ENCODE results near the gene CENATAC. TPM values are rescaled to one million over a fixed set of nuclear protein-coding genes. Genes with fewer than 3 reads are reported as not detected.
"Not testable (repeated sequence)": the region's sequence is repeated elsewhere in the genome, so short reads cannot be mapped to it uniquely, and the experiment has no call there.

CENATAC gene
- total and polyA plus RNA-seq, 4 donors = 10.3 to 138 (median 59.1) TPM

DNA sequence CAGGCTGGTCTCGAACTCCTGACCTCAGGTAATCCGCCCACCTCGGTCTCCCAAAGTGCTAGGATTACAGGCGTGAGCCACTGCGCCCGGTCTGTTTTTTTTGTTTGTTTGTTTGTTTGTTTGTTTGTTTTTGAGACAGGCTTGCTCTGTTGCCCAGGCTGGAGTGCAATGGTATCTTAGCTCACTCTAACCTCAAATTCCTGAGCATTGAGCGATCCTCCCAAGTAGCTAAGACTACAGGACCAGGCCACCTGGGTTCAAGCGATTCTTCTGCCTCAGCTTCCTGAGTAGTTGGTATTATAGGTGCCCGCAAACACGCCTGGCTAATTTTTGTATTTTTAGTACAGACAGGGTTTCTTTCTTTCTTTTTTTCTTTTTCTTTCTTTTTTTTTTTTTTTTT lies 35.5 kb downstream of the CENATAC start:
- H3K4me3 ChIP-seq (ENCODE audit: low read length in 2 of 2); H3K27me3 ChIP-seq (ENCODE audit: control insufficient read depth in 1 of 2, insufficient read depth in 2 of 2, low read length in 1 of 2); intact Hi-C loops (cut with DNase I); ATAC-seq (ENCODE audit: low FRiP score); H3K27ac ChIP-seq (ENCODE audit: low read depth in 1 of 2, low read length in 2 of 2); H3K4me1 ChIP-seq (ENCODE audit: control insufficient read depth in 1 of 2, insufficient read depth in 2 of 2, low read length in 2 of 2); H3K9me3 ChIP-seq (ENCODE audit: control insufficient read depth, low read length); H3K36me3 ChIP-seq (ENCODE audit: control insufficient read depth in 1 of 2, insufficient read depth in 2 of 2, low read length in 1 of 2): not testable (repeated sequence)
- 83 to 88% methylated on average over 10 of the region's 10 CpGs for WGBS, 2 donors
- peak in 1 of 2 donors; percentile 36 for DNase-seq

DNA sequence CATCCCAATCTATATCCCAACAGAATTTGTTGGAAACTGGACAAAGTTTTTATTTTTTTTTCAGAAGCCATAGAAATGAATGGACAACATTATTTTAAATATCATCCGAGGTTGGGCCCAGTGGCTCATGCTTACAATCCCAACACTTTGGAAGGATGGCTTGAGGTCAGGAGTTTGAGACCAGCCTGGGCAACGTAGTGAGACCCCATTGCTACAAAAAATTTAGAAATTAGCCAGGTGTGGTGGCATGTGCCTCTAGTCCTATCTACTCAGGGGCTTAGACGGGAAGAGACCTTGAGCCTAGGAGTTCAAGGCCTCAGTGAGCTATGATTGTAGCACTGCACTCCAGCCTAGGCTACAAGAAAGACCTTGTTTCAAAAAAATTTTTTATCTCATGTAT lies 36.9 kb downstream of the CENATAC start:
- intact Hi-C loops (cut with DNase I) = no loop called here
- Histone ChIP-seq H3K36me3 (ENCODE audit: control insufficient read depth in 1 of 2, insufficient read depth in 2 of 2, low read length in 1 of 2) (no peaks in the 10 kb centered on the region), H3K27me3 (ENCODE audit: control insufficient read depth in 1 of 2, insufficient read depth in 2 of 2, low read length in 1 of 2) (no peaks in the 10 kb centered on the region), H3K4me3 (ENCODE audit: low read length in 2 of 2) (no peak overlapping the region), H3K27ac (ENCODE audit: low read depth in 1 of 2, low read length in 2 of 2) (no peak overlapping the region), H3K9me3 (ENCODE audit: control insufficient read depth, low read length) (no peaks in the 10 kb centered on the region), H3K4me1 (ENCODE audit: control insufficient read depth in 1 of 2, insufficient read depth in 2 of 2, low read length in 2 of 2) (no peaks in the 10 kb centered on the region)
- no peak for ATAC-seq (ENCODE audit: low FRiP score)
- 76 to 81% methylated on average over 3 of the region's 3 CpGs for WGBS, 2 donors
- DNase-seq = no peak

DNA sequence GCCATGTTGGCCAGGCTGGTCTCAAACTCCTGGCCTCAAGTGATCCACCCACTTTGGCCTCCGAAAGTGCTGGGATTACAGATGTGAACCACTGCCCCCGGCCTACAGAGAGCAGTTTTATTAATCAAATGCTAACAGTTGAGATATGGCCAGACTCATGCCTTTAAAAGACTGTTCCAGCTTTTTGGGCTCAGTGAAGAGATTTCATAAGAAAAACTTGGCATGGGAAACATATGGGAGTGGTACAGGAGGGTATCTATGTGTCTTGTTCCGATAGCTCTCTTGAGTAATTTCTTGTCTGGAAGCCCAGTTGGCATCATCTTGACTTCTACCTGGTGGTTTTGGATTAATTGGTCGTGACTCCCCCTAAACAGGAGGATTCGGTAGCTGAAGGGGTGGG lies 40.9 kb downstream of the CENATAC start:
- Histone ChIP-seq H3K27me3 (ENCODE audit: control insufficient read depth in 1 of 2, insufficient read depth in 2 of 2, low read length in 1 of 2) (no peaks in the 10 kb centered on the region), H3K9me3 (ENCODE audit: control insufficient read depth, low read length) (no peaks in the 10 kb centered on the region), H3K4me3 (ENCODE audit: low read length in 2 of 2) (no peak overlapping the region), H3K4me1 (ENCODE audit: control insufficient read depth in 1 of 2, insufficient read depth in 2 of 2, low read length in 2 of 2) (no peaks in the 10 kb centered on the region), H3K36me3 (ENCODE audit: control insufficient read depth in 1 of 2, insufficient read depth in 2 of 2, low read length in 1 of 2) (no peaks in the 10 kb centered on the region), H3K27ac (ENCODE audit: low read depth in 1 of 2, low read length in 2 of 2) (no peak overlapping the region)
- 86% methylated on average over 5 of the region's 5 CpGs for WGBS, 2 donors
- ATAC-seq (ENCODE audit: low FRiP score) (no peak), DNase-seq (peak in 1 of 2 donors; percentile 31)
- intact Hi-C loops (cut with DNase I) = no loop called here

DNA sequence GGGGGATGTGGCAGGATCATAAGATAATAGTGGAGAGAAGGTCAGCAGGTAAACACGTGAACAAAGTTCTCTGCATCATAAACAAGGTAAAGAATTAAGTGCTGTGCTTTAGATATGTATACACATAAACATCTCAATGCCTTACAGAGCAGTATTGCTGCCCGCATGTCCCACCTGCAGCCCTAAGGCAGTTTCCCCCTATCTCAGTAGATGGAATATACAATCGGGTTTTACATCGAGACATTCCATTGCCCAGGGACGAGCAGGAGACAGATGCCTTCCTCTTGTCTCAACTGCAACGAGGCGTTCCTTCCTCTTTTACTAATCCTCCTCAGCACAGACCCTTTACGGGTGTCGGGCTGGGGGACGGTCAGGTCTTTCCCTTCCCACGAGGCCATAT lies 41.5 kb downstream of the CENATAC start:
- DNase-seq; H3K36me3 ChIP-seq (ENCODE audit: control insufficient read depth in 1 of 2, insufficient read depth in 2 of 2, low read length in 1 of 2); intact Hi-C loops (cut with DNase I); ATAC-seq (ENCODE audit: low FRiP score); H3K27me3 ChIP-seq (ENCODE audit: control insufficient read depth in 1 of 2, insufficient read depth in 2 of 2, low read length in 1 of 2); H3K4me3 ChIP-seq (ENCODE audit: low read length in 2 of 2); H3K4me1 ChIP-seq (ENCODE audit: control insufficient read depth in 1 of 2, insufficient read depth in 2 of 2, low read length in 2 of 2); H3K27ac ChIP-seq (ENCODE audit: low read depth in 1 of 2, low read length in 2 of 2); H3K9me3 ChIP-seq (ENCODE audit: control insufficient read depth, low read length): not testable (repeated sequence)
- 46% methylated on average over 7 to 11 of the region's 11 CpGs for WGBS, 2 donors

DNA sequence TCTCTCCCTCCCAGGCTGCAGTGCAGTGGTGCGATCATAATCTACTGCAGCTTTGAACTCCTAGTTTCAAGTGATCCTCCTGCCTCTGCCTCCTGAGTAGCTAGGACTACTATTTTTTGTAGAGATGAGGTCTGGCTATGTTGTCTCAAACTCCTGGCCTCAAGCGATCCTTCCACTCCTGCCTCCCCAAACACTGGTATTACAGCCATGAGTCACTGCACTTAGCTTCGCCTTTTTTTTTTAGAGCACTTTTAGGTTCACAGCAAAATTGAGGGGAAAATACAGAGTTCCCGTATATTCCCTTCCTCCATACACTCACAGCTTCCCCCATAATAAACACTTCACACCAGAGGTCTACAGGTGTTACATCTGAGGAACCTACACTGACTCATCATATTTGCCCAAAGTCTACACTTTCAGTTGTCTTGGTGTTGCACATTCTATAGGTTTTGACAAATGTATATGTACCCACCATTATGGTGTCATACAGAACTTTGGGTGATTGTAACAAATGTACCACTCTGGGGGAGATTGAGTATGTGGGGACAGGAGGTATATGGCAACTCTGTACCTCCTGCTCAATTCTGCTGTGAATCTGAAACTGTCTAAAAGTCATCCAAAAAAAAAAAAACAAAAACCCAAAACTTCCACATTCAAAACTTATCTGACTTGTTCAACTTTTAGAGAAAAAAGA lies 44.0 kb downstream of the CENATAC start:
- H3K27ac ChIP-seq (ENCODE audit: low read depth in 1 of 2, low read length in 2 of 2) = no peak overlapping the region

DNA sequence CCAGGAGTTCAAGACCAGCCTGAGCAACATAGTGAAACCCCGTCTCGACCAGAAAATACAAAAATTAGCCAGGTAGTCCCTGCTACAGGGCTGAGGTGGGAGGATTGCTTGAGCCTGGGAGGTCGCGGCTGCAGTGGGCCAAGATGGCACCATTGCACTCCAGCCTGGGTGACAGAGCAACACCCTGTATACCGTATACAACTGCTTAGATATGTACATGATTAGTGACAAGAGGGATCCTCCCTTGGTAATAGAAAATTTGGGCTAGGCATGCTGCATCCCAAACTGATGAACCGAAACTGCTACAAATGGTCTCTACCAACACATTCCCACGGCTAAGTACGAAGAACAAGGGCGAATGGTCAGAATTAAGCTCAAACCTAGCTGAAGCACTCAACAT lies 45.0 kb downstream of the CENATAC start:
- H3K9me3 ChIP-seq (ENCODE audit: control insufficient read depth, low read length) = no peaks in the 10 kb centered on the region
- no peak for DNase-seq
- no peak for ATAC-seq (ENCODE audit: low FRiP score)
- 89 to 91% methylated on average over 9 of the region's 9 CpGs for WGBS, 2 donors
- no peaks in the 10 kb centered on the region for H3K27me3 ChIP-seq (ENCODE audit: control insufficient read depth in 1 of 2, insufficient read depth in 2 of 2, low read length in 1 of 2)
- intact Hi-C loops (cut with DNase I) = no loop called here
- peaks cover 0 to 8% of the 10 kb centered on the region in 2 donors for H3K36me3 ChIP-seq (ENCODE audit: control insufficient read depth in 1 of 2, insufficient read depth in 2 of 2, low read length in 1 of 2)
- no peak overlapping the region for H3K27ac ChIP-seq (ENCODE audit: low read depth in 1 of 2, low read length in 2 of 2)
- H3K4me3 ChIP-seq (ENCODE audit: low read length in 2 of 2) = no peak overlapping the region
- no peaks in the 10 kb centered on the region for H3K4me1 ChIP-seq (ENCODE audit: control insufficient read depth in 1 of 2, insufficient read depth in 2 of 2, low read length in 2 of 2)

More for the DNA sequence above, 44.0 kb downstream of the CENATAC start:
- no peaks in the 10 kb centered on the region for H3K4me1 ChIP-seq (ENCODE audit: control insufficient read depth in 1 of 2, insufficient read depth in 2 of 2, low read length in 2 of 2)
- WGBS, 2 donors = 82 to 84% methylated on average over 4 of the region's 4 CpGs
- no peaks in the 10 kb centered on the region for H3K9me3 ChIP-seq (ENCODE audit: control insufficient read depth, low read length)
- intact Hi-C loops (cut with DNase I) = no loop called here
- DNase-seq (no peak), ATAC-seq (ENCODE audit: low FRiP score) (no peak)
- H3K27me3 ChIP-seq (ENCODE audit: control insufficient read depth in 1 of 2, insufficient read depth in 2 of 2, low read length in 1 of 2) = no peaks in the 10 kb centered on the region
- H3K4me3 ChIP-seq (ENCODE audit: low read length in 2 of 2) = no peak overlapping the region
- peaks cover 0 to 4% of the 10 kb centered on the region in 2 donors for H3K36me3 ChIP-seq (ENCODE audit: control insufficient read depth in 1 of 2, insufficient read depth in 2 of 2, low read length in 1 of 2)

DNA sequence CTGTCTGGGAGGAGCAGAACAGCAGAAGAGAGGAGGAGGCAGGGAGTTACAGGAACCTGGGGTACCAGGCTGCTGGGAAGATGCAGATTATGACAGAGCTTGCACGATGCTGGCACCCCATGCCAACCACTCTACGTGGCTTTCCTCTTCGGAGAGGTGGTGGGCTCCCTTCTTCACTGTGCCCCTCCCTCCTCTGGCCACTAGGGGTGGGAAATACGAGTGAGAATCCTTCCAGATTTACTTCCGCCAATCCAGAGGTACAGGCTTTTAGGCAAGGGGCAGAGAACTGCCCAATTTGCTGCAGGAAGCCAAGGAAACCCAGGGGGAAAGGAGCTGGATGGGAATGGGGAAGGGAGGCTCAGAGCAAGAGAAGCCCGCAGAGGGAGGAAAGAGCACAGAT lies 46.8 kb downstream of the CENATAC start:
- ATAC-seq (ENCODE audit: low FRiP score) (no peak), DNase-seq (no peak)
- Histone ChIP-seq H3K27me3 (ENCODE audit: control insufficient read depth in 1 of 2, insufficient read depth in 2 of 2, low read length in 1 of 2) (no peaks in the 10 kb centered on the region), H3K27ac (ENCODE audit: low read depth in 1 of 2, low read length in 2 of 2) (no peak overlapping the region), H3K36me3 (ENCODE audit: control insufficient read depth in 1 of 2, insufficient read depth in 2 of 2, low read length in 1 of 2) (peaks cover 0 to 8% of the 10 kb centered on the region in 2 donors), H3K4me1 (ENCODE audit: control insufficient read depth in 1 of 2, insufficient read depth in 2 of 2, low read length in 2 of 2) (no peaks in the 10 kb centered on the region), H3K4me3 (ENCODE audit: low read length in 2 of 2) (no peak overlapping the region), H3K9me3 (ENCODE audit: control insufficient read depth, low read length) (no peaks in the 10 kb centered on the region)
- intact Hi-C loops (cut with DNase I) = no loop called here
- 55 to 65% methylated on average over 6 of the region's 6 CpGs for WGBS, 2 donors

DNA sequence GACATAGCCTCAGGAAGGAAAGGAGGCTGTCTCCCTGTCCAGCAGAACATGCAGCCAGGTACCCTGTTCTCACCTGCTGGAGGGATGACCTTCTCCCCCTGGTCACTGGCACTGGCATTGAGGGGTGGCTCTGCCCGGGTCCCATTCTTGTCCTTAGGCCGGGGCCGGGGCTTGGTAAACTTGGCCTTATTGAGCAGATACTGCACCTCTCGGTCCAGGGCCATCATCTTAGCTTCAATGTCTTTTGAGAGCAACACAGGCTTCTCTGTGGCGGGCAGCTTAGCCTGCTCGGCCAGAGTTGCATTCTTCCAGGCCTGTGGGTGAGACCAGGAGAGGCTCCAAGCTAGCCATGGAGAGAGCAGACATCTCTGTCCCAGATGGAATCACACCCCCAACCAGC lies 48.6 kb downstream of the CENATAC start:
- no peaks in the 10 kb centered on the region for H3K9me3 ChIP-seq (ENCODE audit: control insufficient read depth, low read length)
- intact Hi-C loops (cut with DNase I) = no loop called here
- ATAC-seq (ENCODE audit: low FRiP score) (no peak), DNase-seq (no peak)
- no peaks in the 10 kb centered on the region for H3K4me1 ChIP-seq (ENCODE audit: control insufficient read depth in 1 of 2, insufficient read depth in 2 of 2, low read length in 2 of 2)
- H3K36me3 ChIP-seq (ENCODE audit: control insufficient read depth in 1 of 2, insufficient read depth in 2 of 2, low read length in 1 of 2) = peaks cover 0 to 8% of the 10 kb centered on the region in 2 donors
- H3K4me3 ChIP-seq (ENCODE audit: low read length in 2 of 2) = no peak overlapping the region
- no peak overlapping the region for H3K27ac ChIP-seq (ENCODE audit: low read depth in 1 of 2, low read length in 2 of 2)
- H3K27me3 ChIP-seq (ENCODE audit: control insufficient read depth in 1 of 2, insufficient read depth in 2 of 2, low read length in 1 of 2) = no peaks in the 10 kb centered on the region
- 93 to 95% methylated on average over 6 of the region's 6 CpGs for WGBS, 2 donors

DNA sequence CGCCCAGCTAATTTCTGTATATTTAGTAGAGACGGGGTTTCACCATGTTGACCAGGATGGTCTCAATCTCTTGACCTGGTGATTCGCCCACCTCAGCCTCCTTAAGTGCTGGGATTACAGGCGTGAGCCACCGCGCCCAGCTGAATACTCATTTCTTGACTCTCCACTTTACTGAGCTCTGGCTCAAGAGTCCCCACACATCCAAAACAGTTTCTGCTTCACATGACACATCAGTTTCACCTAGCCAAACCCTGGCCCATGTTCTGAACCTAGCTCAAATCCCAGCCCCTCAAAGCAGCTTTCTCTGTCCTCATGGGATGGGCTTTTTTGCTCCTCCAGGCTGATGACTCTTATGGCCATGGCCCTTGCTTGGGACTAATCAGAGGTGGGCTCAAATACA lies 49.3 kb downstream of the CENATAC start:
- ATAC-seq (ENCODE audit: low FRiP score) = no peak
- no peaks in the 10 kb centered on the region for H3K27me3 ChIP-seq (ENCODE audit: control insufficient read depth in 1 of 2, insufficient read depth in 2 of 2, low read length in 1 of 2)
- no peak overlapping the region for H3K27ac ChIP-seq (ENCODE audit: low read depth in 1 of 2, low read length in 2 of 2)
- H3K4me1 ChIP-seq (ENCODE audit: control insufficient read depth in 1 of 2, insufficient read depth in 2 of 2, low read length in 2 of 2) = no peaks in the 10 kb centered on the region
- H3K4me3 ChIP-seq (ENCODE audit: low read length in 2 of 2) = no peak overlapping the region
- peaks cover 0 to 10% of the 10 kb centered on the region in 2 donors for H3K36me3 ChIP-seq (ENCODE audit: control insufficient read depth in 1 of 2, insufficient read depth in 2 of 2, low read length in 1 of 2)
- intact Hi-C loops (cut with DNase I) = no loop called here
- WGBS, 2 donors = 96 to 97% methylated on average over 6 of the region's 6 CpGs
- H3K9me3 ChIP-seq (ENCODE audit: control insufficient read depth, low read length) = no peaks in the 10 kb centered on the region
- no peak for DNase-seq
